NB4 (cell line): ENCODE measurements around the gene RPL23.

Experiments used
- DNase-seq: peaks from one replicate; pipeline ENCODE4 v3.0.0; 2010; ENCODE audit warnings: low read depth
- H3K4me3 ChIP-seq: one replicate; pipeline ENCODE4 v1.5.1; 2011; ENCODE audit warnings: mild to moderate bottlenecking, low read depth, low read length, moderate library complexity
- CTCF ChIP-seq: IDR thresholded peaks from one replicate; pipeline ENCODE4 v1.5.1; 2012; ENCODE audit warnings: low read depth, low read length
- MAX ChIP-seq: IDR thresholded peaks from 2 replicates; pipeline ENCODE4 v1.6.1; 2011; ENCODE audit warnings: low read depth, low read length
- MYC ChIP-seq: IDR thresholded peaks from 2 replicates; pipeline ENCODE4 v1.6.1; 2011; ENCODE audit warnings: low read depth, low read length
- POLR2A ChIP-seq: IDR thresholded peaks from 2 replicates; pipeline ENCODE4 v1.6.1; 2011; ENCODE audit warnings: mild to moderate bottlenecking; ENCODE audit not compliant: insufficient read length; ENCODE audit errors: extremely low read depth

RPL23 gene

GRCh38 chr17:38888842-38889241 is 35.3 kb upstream of the RPL23 start:
- no peak overlapping the region for H3K4me3 ChIP-seq
- TF ChIP-seq CTCF (no peak), POLR2A (no peak), MAX (no peak), MYC (no peak)
- no peak for DNase-seq

GRCh38 chr17:38886643-38887010 is 33.1 kb upstream of the RPL23 start:
- no peak overlapping the region for H3K4me3 ChIP-seq
- no peak for DNase-seq
- no peak for TF ChIP-seq MYC
- no peak for TF ChIP-seq POLR2A
- TF ChIP-seq MAX: no peak
- TF ChIP-seq CTCF: no peak

- no peak for DNase-seq
- no peak overlapping the region for H3K4me3 ChIP-seq
- no peak for TF ChIP-seq MAX
- no peak for TF ChIP-seq MYC
- no peak for TF ChIP-seq CTCF
- TF ChIP-seq POLR2A: no peak
Measured at GRCh38 chr17:38885728-38886642, 32.5 kb upstream of the RPL23 start.

GRCh38 chr17:38885044-38885727 is 31.7 kb upstream of the RPL23 start:
- no peak for DNase-seq
- H3K4me3 ChIP-seq: no peak overlapping the region
- TF ChIP-seq CTCF: no peak
- TF ChIP-seq POLR2A: no peak
- no peak for TF ChIP-seq MAX
- no peak for TF ChIP-seq MYC

- H3K4me3 ChIP-seq: no peak overlapping the region
- peak; percentile 51 for DNase-seq
- TF ChIP-seq MYC: no peak
- no peak for TF ChIP-seq POLR2A
- TF ChIP-seq CTCF: no peak
- TF ChIP-seq MAX: no peak
Measured at GRCh38 chr17:38883592-38884526, 30.3 kb upstream of the RPL23 start.
